Measurements from ENCODE around the gene COL9A2. TPM values are rescaled to one million over a fixed set of nuclear protein-coding genes. Genes with fewer than 3 reads are reported as not detected.

Gene COL9A2
- total RNA-seq, 4 donors from 2014 or later: 1.6 to 15.6 (median 9.0) TPM

- DNase-seq (ENCODE audit: low spot score) (no peak), ATAC-seq (ENCODE audit: low FRiP score) (no peak)
- no peak for TF ChIP-seq CTCF (IDR thresholded peaks at IDR 0.05)
These were observed 64.5 kb downstream of the COL9A2 start for GRCh38 chr1:40252601-40253000.

DNA sequence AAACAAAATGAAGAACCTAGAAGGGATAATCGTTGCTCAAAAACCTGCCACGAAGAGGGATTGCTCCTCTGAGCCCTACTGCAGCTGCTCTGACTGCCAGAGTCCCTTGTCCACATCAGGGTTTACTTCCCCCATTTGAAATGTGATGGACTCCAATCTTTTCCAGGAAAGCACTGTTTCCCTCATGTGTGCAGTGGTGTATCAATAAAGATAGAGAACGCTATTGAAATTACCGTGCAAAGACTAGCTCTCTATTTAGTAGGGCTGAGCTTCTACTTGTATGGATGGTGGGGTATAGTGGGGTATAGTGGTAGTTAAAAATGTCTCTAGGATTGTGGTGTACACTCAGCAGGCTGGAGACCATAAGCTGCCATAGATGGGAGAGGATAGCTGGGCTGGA, 65.6 kb downstream of the COL9A2 start:
- DNase-seq (ENCODE audit: low spot score) (no peak), ATAC-seq (ENCODE audit: low FRiP score) (no peak)
- TF ChIP-seq CTCF (IDR thresholded peaks at IDR 0.05): no peak

Other genes starting within 250 kb of the COL9A2 start
- 100 to 1,000 TPM in 2 of 4 donors, 10 to 100 TPM in 2; 57.7 to 116 (median 92.4) TPM for gene PPT1, start 220.0 kb downstream of the COL9A2 start, total RNA-seq
- 10 to 100 TPM; 13.7 to 27.7 (median 21.7) TPM for gene RLF, start 155.9 kb downstream of the COL9A2 start, total RNA-seq
- gene TMCO2, start 69.3 kb downstream of the COL9A2 start, total RNA-seq: not detected
- 10 to 100 TPM; 34.8 to 38.3 (median 36.2) TPM for gene ZMPSTE24, start 59.0 kb downstream of the COL9A2 start, total RNA-seq
- 100 to 1,000 TPM in 1 of 4 donors, 10 to 100 TPM in 3; 45.4 to 119 (median 60.1) TPM for gene SMAP2, start 56.4 kb upstream of the COL9A2 start, total RNA-seq
- gene ZFP69B, start 133.2 kb upstream of the COL9A2 start, total RNA-seq: 1 to 10 TPM in 3 of 4 donors, under 1 TPM in 1; 0.56 to 1.9 (median 1.2) TPM
- 1 to 10 TPM; 1.1 to 5.2 (median 2.6) TPM for gene ZFP69, start 160.0 kb upstream of the COL9A2 start, total RNA-seq
- gene EXO5, start 191.5 kb upstream of the COL9A2 start, total RNA-seq: 1 to 10 TPM; 3.9 to 9.1 (median 6.5) TPM
- gene ZNF684, start 214.4 kb upstream of the COL9A2 start, total RNA-seq: 1 to 10 TPM; 2.0 to 4.9 (median 3.0) TPM